ENCODE data around the gene NXNL1. TPM values are rescaled to one million over a fixed set of nuclear protein-coding genes. Genes with fewer than 3 reads are reported as not detected.

The NXNL1 gene
- total and polyA plus RNA-seq, 2 donors (not counting 3 experiments of a cell fraction or from before 2014, with no cell fraction given) = not detected

- no peak for FAIRE-seq
- H3K9me1 ChIP-seq (replicated peaks; ENCODE audit: control insufficient read depth, extremely low read depth, insufficient read depth, low read length) = no peaks in the 10 kb centered on the region
- no peaks in the 10 kb centered on the region for H3K9me3 ChIP-seq (replicated peaks; ENCODE audit: control insufficient read depth, insufficient read depth, low read length)
- H3K79me2 ChIP-seq (ENCODE audit: control insufficient read depth, insufficient read depth, low read length) = no peaks in the 10 kb centered on the region
- intact Hi-C loops (cut with micrococcal nuclease) (no loop called here), dilution Hi-C loops (cut with MboI; ENCODE audit: extremely low pct_ligation_motif_present, low sequenced_read_pairs) (no loop called here)
- H3K4me1 ChIP-seq (ENCODE audit: control insufficient read depth, extremely low read depth, insufficient read depth, low read length) = no peaks in the 10 kb centered on the region
- H4K20me1 ChIP-seq (replicated peaks; ENCODE audit: control insufficient read depth, extremely low read depth, insufficient read depth, low read length) = no peaks in the 10 kb centered on the region
- no TSS peak for BruUV-seq (replicated peaks)
- CTCF ChIA-PET = interaction anchor here (1.0 kb wide), 1 partner anchor 18 kb away, joined by 3 read pairs; no protein-coding TSS in a partner anchor
- H3K9ac ChIP-seq (replicated peaks; ENCODE audit: extremely low read depth, insufficient read depth, low read length) = no peak overlapping the region
- H3K27me3 ChIP-seq (ENCODE audit: control insufficient read depth in 2 of 2, insufficient read depth in 2 of 2, low read length in 2 of 2) = peaks cover 23 to 25% of the 10 kb centered on the region in 2 experiments
- no peak overlapping the region for H3K4me2 ChIP-seq (ENCODE audit: insufficient read depth, low read length)
- H2AFZ ChIP-seq (ENCODE audit: low read depth, low read length) = no peak overlapping the region
- no peak for DNase-seq (ENCODE audit: low read depth, low spot score)
- H3K27ac ChIP-seq (ENCODE audit: insufficient read depth, low read depth, low read length) = no peak overlapping the region
- no peak overlapping the region for H3K4me3 ChIP-seq (replicated peaks in 1 of 3; ENCODE audit: insufficient read depth in 1 of 3, low read depth in 1 of 3, low read length in 3 of 3)
- H3K36me3 ChIP-seq (ENCODE audit: control insufficient read depth in 2 of 2, extremely low read depth in 1 of 2, insufficient read depth in 2 of 2, low read length in 2 of 2) = no peaks in the 10 kb centered on the region
- TF ChIP-seq CTCF (IDR thresholded peaks at IDR 0.05; ENCODE audit: extremely low read depth in 1 of 2, insufficient read depth in 1 of 2, low read depth in 1 of 2, low read length in 2 of 2) (no peak), FOS (IDR thresholded peaks at IDR 0.05; ENCODE audit: borderline replicate concordance, insufficient read depth, low read length) (no peak), GATA2 (IDR thresholded peaks at IDR 0.05; ENCODE audit: insufficient read depth, insufficient read length, low read depth, low read length) (no peak), MAX (IDR thresholded peaks at IDR 0.05; ENCODE audit: insufficient read depth, insufficient read length) (no peak), MYC (IDR thresholded peaks at IDR 0.05; ENCODE audit: low read depth, low read length) (no peak), POLR2AphosphoS5 (IDR thresholded peaks at IDR 0.05; ENCODE audit: insufficient read depth, low read depth, low read length) (no peak), EZH2 (IDR thresholded peaks at IDR 0.05; ENCODE audit: borderline replicate concordance, low read depth, low read length, severe bottlenecking) (no peak), JUN (IDR thresholded peaks at IDR 0.05; ENCODE audit: borderline replicate concordance, insufficient read depth, insufficient read length, low read depth) (no peak), POLR2A (IDR thresholded peaks at IDR 0.05; ENCODE audit: low read depth, low read length) (no peak)
- POLR2A ChIA-PET = no interaction called here
Observed at GRCh38 chr19:17458970-17459369, 1.8 kb downstream of the NXNL1 start.
